HepG2 (cell line): ENCODE results near the gene AK2. TPM values are rescaled to one million over a fixed set of nuclear protein-coding genes. Genes with fewer than 3 reads are reported as not detected.

Source experiments
- ATF7-NPFF ChIP-seq: sonication (generic); formaldehyde crosslinking; IDR thresholded peaks from 2 replicates; pipeline ENCODE4 v1.8.1; 2023; ENCODE audit warnings: mild to moderate bottlenecking, low read depth, missing genetic modification reagents, moderate library complexity
- DMAP1 ChIP-seq: IDR thresholded peaks from 2 replicates; pipeline ENCODE4 v1.6.1; 2016
- RERE ChIP-seq: IDR thresholded peaks from 2 replicates; pipeline ENCODE4 v1.6.1; 2016; ENCODE audit warnings: low read depth, missing genetic modification reagents, missing compliant biosample characterization
- THAP7 ChIP-seq: sonication (generic); formaldehyde crosslinking; IDR thresholded peaks from 2 replicates; pipeline ENCODE4 v1.8.1; 2023; ENCODE audit warnings: mild to moderate bottlenecking, missing genetic modification reagents
- ZFP90 ChIP-seq: sonication (generic); formaldehyde crosslinking; IDR thresholded peaks from 2 replicates; pipeline ENCODE4 v1.8.0; 2022; ENCODE audit warnings: missing genetic modification reagents, mild to moderate bottlenecking, inconsistent platforms, borderline replicate concordance
- ZNF615 ChIP-seq: sonication (generic); formaldehyde crosslinking; IDR thresholded peaks from 2 replicates; pipeline ENCODE4 v1.5.0; 2020; ENCODE audit warnings: mild to moderate bottlenecking, missing genetic modification reagents, borderline replicate concordance
- ZNF737 ChIP-seq: sonication (generic); formaldehyde crosslinking; IDR thresholded peaks from 2 replicates; pipeline ENCODE4 v1.5.0; 2020; ENCODE audit warnings: missing genetic modification reagents, mild to moderate bottlenecking, borderline replicate concordance
- polyA plus RNA-seq, 8 experiments: library from polyadenylated mRNA; depleted of rRNA in 3 of 8; stranded (reverse) in 7 of 8; unstranded in 1 of 8; fragments of >200 nt; fragmentation: Illumina TruSeq in 4 of 8; extraction: Trizol in 4 of 8; gene quantifications; 2 replicates each; pipeline versions ENCODE4 v1.2.1 to v1.2.3, GENCODE V29; 2011 to 2016; ENCODE audit warnings: low read depth in 4 of 8, missing spikeins in 1 of 8, mixed read lengths in 1 of 8; ENCODE audit not compliant: insufficient read depth in 1 of 8
- total RNA-seq, 5 experiments: library from RNA; depleted of rRNA; stranded (reverse); fragments of >200 nt; fragmentation: Illumina TruSeq; extraction: Trizol; gene quantifications; 2 replicates each; pipeline ENCODE4 v1.2.3, GENCODE V29; 2016; ENCODE audit warnings: low read depth in 1 of 5

AK2 gene
- total and polyA plus RNA-seq, 2 of the 13 experiments (the other 11 are each of a cell fraction or from before 2014, with no cell fraction given), result 170 to 188 TPM

- no peak for TF ChIP-seq ZNF615
- TF ChIP-seq ZFP90 (CRISPR knock-in tag), result no peak
- TF ChIP-seq ZNF737 (CRISPR knock-in tag), result no peak
- TF ChIP-seq RERE (CRISPR knock-in tag), result no peak
- TF ChIP-seq THAP7 (CRISPR knock-in tag), result no peak
- TF ChIP-seq ATF7-NPFF (CRISPR knock-in tag), result no peak
- TF ChIP-seq DMAP1 (CRISPR knock-in tag), result no peak
These were observed 34.7 kb downstream of the AK2 start (continued) for GRCh38 chr1:33002006-33002405.
